Measurements from ENCODE around the gene PEAK1.

The PEAK1 gene

DNA sequence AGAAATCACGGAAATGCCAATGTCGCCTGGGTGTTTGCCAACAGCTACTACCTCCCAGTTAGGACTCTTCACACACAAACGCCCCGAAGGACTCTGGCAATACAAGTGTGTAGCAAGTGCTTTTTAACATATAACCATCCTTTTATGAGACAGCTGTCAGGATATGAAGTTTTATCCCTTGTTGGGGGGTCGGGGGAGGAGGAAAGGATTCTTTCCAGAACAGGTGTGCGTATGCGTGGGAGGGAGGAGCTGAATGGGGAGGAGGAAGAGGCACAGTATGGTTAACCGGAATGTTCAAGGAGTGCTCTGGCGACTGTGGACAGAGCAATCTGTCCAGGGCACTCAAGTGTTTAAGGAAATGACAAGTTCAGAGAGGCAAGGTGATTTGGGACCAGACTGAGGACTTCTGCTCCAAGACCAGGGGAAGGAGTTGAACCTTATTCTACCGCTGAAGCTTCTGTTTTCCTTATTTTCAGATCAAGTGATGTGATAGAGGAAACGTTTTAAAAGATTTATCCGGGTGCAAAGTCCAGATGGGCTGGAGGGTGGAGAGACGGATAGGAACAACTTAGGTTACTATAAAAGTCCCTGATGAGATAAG is 350.3 kb downstream of the PEAK1 start:
- TF ChIP-seq ZBTB7A (tag by site-specific recombination; IDR thresholded peaks at IDR 0.05; ENCODE audit: low read depth), result no peak
- TF ChIP-seq ZNF292 (tag by site-specific recombination; IDR thresholded peaks at IDR 0.05; ENCODE audit: borderline replicate concordance, low read depth), result no peak
- peak; percentile 28; the same call in 1 of the 2 replicates for TF ChIP-seq KLF8 (tag by site-specific recombination; IDR thresholded peaks at IDR 0.05)
- TF ChIP-seq HOXD13 (CRISPR knock-in tag; IDR thresholded peaks at IDR 0.05; ENCODE audit: borderline replicate concordance), result no peak
- TF ChIP-seq HOXC10 (CRISPR knock-in tag; IDR thresholded peaks at IDR 0.05), result no peak
- TF ChIP-seq, protein P1, sequence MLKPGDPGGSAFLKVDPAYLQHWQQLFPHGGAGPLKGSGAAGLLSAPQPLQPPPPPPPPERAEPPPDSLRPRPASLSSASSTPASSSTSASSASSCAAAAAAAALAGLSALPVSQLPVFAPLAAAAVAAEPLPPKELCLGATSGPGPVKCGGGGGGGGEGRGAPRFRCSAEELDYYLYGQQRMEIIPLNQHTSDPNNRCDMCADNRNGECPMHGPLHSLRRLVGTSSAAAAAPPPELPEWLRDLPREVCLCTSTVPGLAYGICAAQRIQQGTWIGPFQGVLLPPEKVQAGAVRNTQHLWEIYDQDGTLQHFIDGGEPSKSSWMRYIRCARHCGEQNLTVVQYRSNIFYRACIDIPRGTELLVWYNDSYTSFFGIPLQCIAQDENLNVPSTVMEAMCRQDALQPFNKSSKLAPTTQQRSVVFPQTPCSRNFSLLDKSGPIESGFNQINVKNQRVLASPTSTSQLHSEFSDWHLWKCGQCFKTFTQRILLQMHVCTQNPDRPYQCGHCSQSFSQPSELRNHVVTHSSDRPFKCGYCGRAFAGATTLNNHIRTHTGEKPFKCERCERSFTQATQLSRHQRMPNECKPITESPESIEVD (tag by site-specific recombination; IDR thresholded peaks at IDR 0.05), result peak; percentile 55; the same call in 1 of the 2 replicates
- TF ChIP-seq GLIS2 (tag by site-specific recombination; IDR thresholded peaks at IDR 0.05), result no peak
- TF ChIP-seq ZXDB (tag by site-specific recombination; IDR thresholded peaks at IDR 0.05), result peak; percentile 30; the same call in 1 of the 2 replicates
- peak; percentile 72; the same call in 1 of the 2 replicates for TF ChIP-seq SCRT1 (tag by site-specific recombination; IDR thresholded peaks at IDR 0.05; ENCODE audit: borderline replicate concordance)
- 0 out of 2 replicates have a peak, but pooled peaks have one; percentile 26 for TF ChIP-seq ZNF394 (tag by site-specific recombination; IDR thresholded peaks at IDR 0.05; ENCODE audit: borderline replicate concordance)
- peak; percentile 93 for TF ChIP-seq ZNF600 (tag by site-specific recombination; IDR thresholded peaks at IDR 0.05)
- 0 out of 2 replicates have a peak, but pooled peaks have one; percentile 14 for TF ChIP-seq ZEB2 (tag by site-specific recombination; IDR thresholded peaks at IDR 0.05)
- TF ChIP-seq, protein P2, sequence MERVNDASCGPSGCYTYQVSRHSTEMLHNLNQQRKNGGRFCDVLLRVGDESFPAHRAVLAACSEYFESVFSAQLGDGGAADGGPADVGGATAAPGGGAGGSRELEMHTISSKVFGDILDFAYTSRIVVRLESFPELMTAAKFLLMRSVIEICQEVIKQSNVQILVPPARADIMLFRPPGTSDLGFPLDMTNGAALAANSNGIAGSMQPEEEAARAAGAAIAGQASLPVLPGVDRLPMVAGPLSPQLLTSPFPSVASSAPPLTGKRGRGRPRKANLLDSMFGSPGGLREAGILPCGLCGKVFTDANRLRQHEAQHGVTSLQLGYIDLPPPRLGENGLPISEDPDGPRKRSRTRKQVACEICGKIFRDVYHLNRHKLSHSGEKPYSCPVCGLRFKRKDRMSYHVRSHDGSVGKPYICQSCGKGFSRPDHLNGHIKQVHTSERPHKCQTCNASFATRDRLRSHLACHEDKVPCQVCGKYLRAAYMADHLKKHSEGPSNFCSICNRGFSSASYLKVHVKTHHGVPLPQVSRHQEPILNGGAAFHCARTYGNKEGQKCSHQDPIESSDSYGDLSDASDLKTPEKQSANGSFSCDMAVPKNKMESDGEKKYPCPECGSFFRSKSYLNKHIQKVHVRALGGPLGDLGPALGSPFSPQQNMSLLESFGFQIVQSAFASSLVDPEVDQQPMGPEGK (tag by site-specific recombination; IDR thresholded peaks at IDR 0.05), result peak; percentile 45
- no peak for TF ChIP-seq ZNF16 (tag by site-specific recombination; IDR thresholded peaks at IDR 0.05; ENCODE audit: low read depth)
- TF ChIP-seq, protein P3, sequence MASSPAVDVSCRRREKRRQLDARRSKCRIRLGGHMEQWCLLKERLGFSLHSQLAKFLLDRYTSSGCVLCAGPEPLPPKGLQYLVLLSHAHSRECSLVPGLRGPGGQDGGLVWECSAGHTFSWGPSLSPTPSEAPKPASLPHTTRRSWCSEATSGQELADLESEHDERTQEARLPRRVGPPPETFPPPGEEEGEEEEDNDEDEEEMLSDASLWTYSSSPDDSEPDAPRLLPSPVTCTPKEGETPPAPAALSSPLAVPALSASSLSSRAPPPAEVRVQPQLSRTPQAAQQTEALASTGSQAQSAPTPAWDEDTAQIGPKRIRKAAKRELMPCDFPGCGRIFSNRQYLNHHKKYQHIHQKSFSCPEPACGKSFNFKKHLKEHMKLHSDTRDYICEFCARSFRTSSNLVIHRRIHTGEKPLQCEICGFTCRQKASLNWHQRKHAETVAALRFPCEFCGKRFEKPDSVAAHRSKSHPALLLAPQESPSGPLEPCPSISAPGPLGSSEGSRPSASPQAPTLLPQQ (tag by site-specific recombination; IDR thresholded peaks at IDR 0.05), result 0 out of 2 replicates have a peak, but pooled peaks have one; percentile 18
- TF ChIP-seq, protein P4, sequence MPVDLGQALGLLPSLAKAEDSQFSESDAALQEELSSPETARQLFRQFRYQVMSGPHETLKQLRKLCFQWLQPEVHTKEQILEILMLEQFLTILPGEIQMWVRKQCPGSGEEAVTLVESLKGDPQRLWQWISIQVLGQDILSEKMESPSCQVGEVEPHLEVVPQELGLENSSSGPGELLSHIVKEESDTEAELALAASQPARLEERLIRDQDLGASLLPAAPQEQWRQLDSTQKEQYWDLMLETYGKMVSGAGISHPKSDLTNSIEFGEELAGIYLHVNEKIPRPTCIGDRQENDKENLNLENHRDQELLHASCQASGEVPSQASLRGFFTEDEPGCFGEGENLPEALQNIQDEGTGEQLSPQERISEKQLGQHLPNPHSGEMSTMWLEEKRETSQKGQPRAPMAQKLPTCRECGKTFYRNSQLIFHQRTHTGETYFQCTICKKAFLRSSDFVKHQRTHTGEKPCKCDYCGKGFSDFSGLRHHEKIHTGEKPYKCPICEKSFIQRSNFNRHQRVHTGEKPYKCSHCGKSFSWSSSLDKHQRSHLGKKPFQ (tag by site-specific recombination; IDR thresholded peaks at IDR 0.05), result 0 out of 2 replicates have a peak, but pooled peaks have one; percentile 26
- no peak for TF ChIP-seq ZNF548 (tag by site-specific recombination; IDR thresholded peaks at IDR 0.05)
- peak; percentile 33; the same call in 1 of the 2 replicates for TF ChIP-seq ZNF2 (tag by site-specific recombination; IDR thresholded peaks at IDR 0.05)
- no peak for TF ChIP-seq HOXA7 (CRISPR knock-in tag; IDR thresholded peaks at IDR 0.05; ENCODE audit: borderline replicate concordance)
- TF ChIP-seq ZNF561 (tag by site-specific recombination; IDR thresholded peaks at IDR 0.05; ENCODE audit: borderline replicate concordance), result no peak
- no peak for TF ChIP-seq ZSCAN23 (tag by site-specific recombination; IDR thresholded peaks at IDR 0.05)
- TF ChIP-seq WT1 (tag by site-specific recombination; IDR thresholded peaks at IDR 0.05), result peak; percentile 80
- TF ChIP-seq OSR2 (tag by site-specific recombination; IDR thresholded peaks at IDR 0.05), result peak; percentile 39; the same call in 1 of the 2 replicates
- peak; percentile 72 for TF ChIP-seq SCRT2 (tag by site-specific recombination; IDR thresholded peaks at IDR 0.05)
- no peak for TF ChIP-seq ZNF664 (tag by site-specific recombination; IDR thresholded peaks at IDR 0.05)
- no peak for TF ChIP-seq ZNF510 (tag by site-specific recombination; IDR thresholded peaks at IDR 0.05; ENCODE audit: insufficient replicate concordance)
- TF ChIP-seq ZNF658 (tag by site-specific recombination; IDR thresholded peaks at IDR 0.05), result no peak
- no peak for TF ChIP-seq ZNF792 (tag by site-specific recombination; IDR thresholded peaks at IDR 0.05)
- TF ChIP-seq GLIS1 (tag by site-specific recombination; IDR thresholded peaks at IDR 0.05), result peak; percentile 88
- no peak for TF ChIP-seq ZNF555 (tag by site-specific recombination; conservative IDR thresholded peaks at IDR 0.05)
- TF ChIP-seq EGR2 (tag by site-specific recombination; IDR thresholded peaks at IDR 0.05; ENCODE audit: low read depth), result peak; percentile 67; the same call in 1 of the 2 replicates
- 0 out of 2 replicates have a peak, but pooled peaks have one; percentile 16 for TF ChIP-seq ZNF366 (tag by site-specific recombination; conservative IDR thresholded peaks at IDR 0.05)
- TF ChIP-seq ZFHX2 (tag by site-specific recombination; conservative IDR thresholded peaks at IDR 0.05), result peak; percentile 73; the same call in 1 of the 2 replicates
- Histone ChIP-seq H3K4me3 (ENCODE audit: low read depth, low read length) (peak overlapping the region; percentile 92), H3K36me3 (ENCODE audit: control insufficient read depth in 2 of 2, insufficient read depth in 1 of 2, low read length in 2 of 2) (peaks cover 5 to 8% of the 10 kb centered on the region in 2 experiments; a peak in 2 of 3 replicates), H3K9me3 (ENCODE audit: control insufficient read depth, insufficient read depth, low read depth, low read length) (no peaks in the 10 kb centered on the region), H3K27ac (ENCODE audit: extremely low read depth, low read depth, low read length) (peak overlapping the region; percentile 97), H3K4me1 (ENCODE audit: control insufficient read depth, insufficient read depth, low read length) (peaks cover 34% of the 10 kb centered on the region)
- POLR2A ChIA-PET, result no interaction called here
- CTCF ChIA-PET, result interaction anchor here (0.5 to 1.0 kb wide), 5 partner anchors 13 to 1011 kb away, joined by 3 read pairs; no protein-coding TSS in a partner anchor

All from HEK293 (cell line).